Astrocyte of the cerebellum (primary cell): ENCODE measurements around the gene FOXC2.

Experiments
- DNase-seq: peaks from one replicate; pipeline ENCODE4 v3.0.0-alpha.2; 2011; ENCODE audit warnings: low read depth
- H3K4me3 ChIP-seq: 2 replicates; pipeline ENCODE4 v1.5.1; 2011; ENCODE audit warnings: mild to moderate bottlenecking, low read depth, low read length, moderate library complexity
- CTCF ChIP-seq: IDR thresholded peaks from 2 replicates; pipeline ENCODE4 v1.5.1; 2012; ENCODE audit warnings: low read length, low read depth, moderate library complexity, mild to moderate bottlenecking; ENCODE audit errors: missing control alignments
- in situ Hi-C: cut with HindIII; loops from 2 replicates; pipeline ENCODE4 v1.10.0; 2017; ENCODE audit warnings: low sequenced_read_pairs

FOXC2 gene

DNA sequence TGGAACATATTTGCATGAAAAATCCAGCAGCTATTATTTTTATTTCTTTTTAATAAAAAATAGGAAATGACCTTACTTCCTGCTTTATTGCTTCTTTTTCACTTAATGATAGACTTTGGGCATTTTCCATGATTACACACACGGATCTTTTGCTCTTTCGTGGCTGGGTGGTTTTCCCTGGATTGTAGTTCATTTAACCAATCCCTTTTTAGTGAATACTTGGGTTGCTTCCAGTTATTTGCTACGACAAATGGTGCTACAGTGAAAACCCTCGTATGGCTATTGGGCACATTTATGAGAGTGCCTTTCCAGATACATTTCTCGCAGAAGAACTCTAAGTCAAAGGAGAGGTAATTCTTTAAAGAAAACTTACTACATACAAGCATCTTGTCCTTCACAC lies 50.3 kb downstream of the FOXC2 start:
- no peak overlapping the region for H3K4me3 ChIP-seq
- in situ Hi-C loops: no loop called here
- no peak for TF ChIP-seq CTCF
- DNase-seq: no peak

GRCh38 chr16:86618431-86619238 lies 52.0 kb downstream of the FOXC2 start:
- TF ChIP-seq CTCF: no peak
- DNase-seq: no peak
- H3K4me3 ChIP-seq: no peak overlapping the region
- in situ Hi-C loops: no loop called here
